Stimulated activated CD8-positive, alpha-beta memory T cell treated with anti-CD3 and anti-CD28 coated beads, Interleukin-7, amount 100 ng/mL, for 1 hour (primary cell): ENCODE data around the gene NFKBIA.
"Not testable (repeated sequence)": the region's sequence is repeated elsewhere in the genome, so short reads cannot be mapped to it uniquely, and the experiment has no call there.

Source experiments
- DNase-seq, 2 donors: peaks; one replicate each; pipeline ENCODE4 v3.0.0-alpha.2; 2020; ENCODE audit warnings: low read depth in 2 of 2

NFKBIA gene

DNA sequence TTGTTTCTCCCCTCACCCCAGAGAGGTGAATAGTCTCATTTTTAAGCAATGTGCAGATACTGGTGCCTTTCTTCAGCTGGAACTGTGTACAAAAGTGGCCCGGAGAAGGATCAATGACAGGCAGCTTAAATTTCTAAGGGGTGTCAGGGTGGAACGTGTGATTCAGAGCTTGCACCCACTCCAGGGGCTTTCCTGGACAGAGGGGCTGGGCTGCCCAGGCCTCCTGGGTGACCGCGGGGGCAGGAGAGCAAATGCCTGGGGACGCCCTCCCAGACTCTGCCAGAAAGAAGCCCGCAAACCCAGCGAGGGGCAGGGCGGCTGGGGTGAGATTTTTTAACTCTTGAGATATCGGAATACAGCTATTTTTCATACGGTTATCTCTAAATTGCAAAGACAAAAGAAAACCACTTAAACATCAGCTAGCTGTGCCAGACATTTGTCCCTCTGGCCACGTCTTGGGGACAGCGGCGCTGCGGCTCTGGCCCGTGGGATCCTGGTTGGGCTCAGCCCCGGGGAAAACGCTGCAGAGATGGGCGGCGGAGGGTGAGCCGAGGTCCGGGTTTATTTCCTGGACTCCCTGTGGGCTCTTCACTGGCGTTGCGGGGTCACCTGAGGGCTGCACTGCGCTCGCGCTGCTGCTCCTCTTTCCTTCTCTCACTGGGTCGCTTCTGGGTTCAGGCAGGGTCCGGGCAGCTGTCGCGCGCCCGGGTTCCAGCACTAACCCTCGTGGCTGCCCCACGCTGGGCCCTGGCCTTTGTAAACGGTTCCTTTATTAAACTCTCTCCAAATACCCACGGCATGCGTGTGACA is 35.8 kb downstream of the NFKBIA start:
- no peak for DNase-seq

DNA sequence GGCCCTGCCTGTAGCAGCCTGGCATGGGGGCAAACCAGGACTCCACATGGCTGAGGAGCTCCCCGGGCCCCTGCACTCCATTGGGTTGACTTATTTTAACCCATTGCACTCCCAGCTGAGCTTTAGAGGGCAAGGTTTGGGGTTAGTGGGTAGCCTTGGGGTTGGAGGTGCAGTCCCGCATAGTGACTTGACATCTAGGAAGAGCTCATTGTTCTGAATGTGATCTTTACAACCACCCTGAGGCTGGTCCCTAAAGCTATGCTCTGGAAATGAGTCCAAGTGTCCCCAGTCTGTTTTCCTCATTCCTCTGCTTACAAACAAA is 36.4 kb downstream of the NFKBIA start:
- DNase-seq, result no peak

DNA sequence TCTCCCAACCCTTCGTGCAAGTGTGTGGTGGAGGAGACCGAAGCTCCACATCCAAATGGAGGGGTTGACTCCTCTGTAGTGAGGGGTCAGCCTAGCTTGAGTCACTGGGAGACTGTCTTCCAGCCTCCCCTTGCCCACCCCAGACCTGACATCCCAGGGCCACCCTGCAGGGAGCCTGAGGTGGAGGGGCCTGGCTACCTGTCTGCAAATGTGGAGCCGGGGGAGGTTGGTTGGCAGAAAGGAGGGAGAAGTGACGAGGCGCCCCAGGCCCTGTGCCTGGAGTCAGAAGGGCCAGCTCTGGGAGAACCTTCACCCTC is 37.5 kb downstream of the NFKBIA start:
- DNase-seq, result no peak

DNA sequence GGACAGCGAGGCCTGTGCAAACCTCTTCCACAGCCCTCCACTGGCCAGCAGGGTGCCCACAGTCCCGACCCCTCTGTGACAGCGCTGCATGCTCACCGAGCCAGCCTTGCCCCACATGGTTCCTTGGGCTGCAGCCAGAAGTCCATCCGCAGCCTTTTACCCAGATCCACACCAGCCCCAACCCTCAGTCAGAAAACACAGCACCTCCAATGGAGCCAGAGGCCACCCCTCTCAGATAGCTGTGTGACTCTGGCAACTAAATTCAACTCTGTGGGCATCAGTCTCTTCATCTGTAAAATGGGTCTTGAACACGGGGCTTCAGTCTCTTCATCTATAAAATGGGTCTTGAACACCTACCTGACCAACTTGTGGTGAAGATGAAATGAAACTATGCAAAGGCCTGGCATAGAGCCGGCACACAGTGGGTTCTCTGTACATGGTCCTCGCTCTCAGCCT is 38.0 kb downstream of the NFKBIA start:
- no peak for DNase-seq

DNA sequence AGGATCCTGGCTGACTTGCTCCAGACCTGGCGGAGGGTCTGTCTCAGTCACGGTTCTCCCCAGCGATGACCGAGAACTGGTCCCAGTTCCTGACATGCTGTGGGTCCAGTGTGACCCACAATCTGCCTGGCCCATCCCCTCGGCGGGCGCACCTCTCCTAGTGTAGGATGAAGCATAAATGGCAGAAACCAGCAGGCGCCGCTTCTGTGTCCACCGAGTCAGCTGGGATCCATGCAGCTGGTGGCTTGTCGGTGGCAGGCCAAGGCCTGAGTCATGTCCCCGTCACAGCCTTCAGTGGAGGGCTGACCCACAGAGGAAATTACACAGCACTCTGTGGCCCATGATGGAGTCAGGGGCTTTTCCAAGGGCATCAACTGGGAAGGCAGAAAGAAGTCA is 38.5 kb downstream of the NFKBIA start:
- no peak for DNase-seq

DNA sequence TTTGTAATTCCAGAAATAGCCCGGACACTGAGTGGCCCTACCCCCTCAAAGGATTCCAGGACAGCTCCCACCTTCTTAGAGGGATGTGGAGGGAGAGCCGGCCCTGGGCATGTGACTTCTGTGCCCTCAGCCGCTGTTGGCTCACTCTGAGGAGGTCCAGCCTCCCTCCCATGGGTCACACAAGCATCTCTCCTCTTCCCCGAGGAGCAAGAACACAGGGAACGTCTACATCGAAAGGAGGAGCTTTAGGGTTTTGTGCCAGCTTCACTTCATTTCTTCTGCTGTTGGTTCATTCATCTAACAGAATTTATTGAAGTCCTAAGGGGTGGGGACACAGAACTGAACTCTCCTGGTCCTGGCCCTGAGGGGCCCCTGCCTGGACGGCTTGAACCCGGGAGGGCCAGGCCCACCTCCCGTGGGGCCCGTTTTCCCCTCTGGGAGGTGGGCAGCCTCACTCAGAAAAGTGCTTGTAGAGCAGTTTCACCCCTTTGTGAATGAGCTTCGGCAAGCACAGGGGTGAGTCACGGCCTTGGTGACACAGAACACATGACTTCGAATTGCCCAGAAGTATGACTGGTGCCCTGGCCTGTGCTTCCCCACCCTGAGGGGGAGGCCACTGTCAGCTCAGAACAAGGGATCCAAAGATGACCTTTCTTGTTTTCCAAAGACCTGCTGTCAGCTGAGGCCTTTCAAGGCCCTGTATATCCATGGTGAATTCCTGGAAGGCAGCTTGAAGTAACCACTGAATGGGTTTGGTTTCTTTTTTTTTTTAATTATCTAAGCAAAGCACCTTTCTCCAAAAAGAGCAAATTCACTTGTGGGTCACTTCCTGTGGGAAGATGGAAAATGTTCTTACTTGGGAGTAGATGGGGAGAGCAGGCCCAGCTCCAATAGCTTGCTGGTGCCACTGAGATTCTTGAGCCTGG is 39.2 kb downstream of the NFKBIA start:
- peak; percentile 19 to 32 for DNase-seq

DNA sequence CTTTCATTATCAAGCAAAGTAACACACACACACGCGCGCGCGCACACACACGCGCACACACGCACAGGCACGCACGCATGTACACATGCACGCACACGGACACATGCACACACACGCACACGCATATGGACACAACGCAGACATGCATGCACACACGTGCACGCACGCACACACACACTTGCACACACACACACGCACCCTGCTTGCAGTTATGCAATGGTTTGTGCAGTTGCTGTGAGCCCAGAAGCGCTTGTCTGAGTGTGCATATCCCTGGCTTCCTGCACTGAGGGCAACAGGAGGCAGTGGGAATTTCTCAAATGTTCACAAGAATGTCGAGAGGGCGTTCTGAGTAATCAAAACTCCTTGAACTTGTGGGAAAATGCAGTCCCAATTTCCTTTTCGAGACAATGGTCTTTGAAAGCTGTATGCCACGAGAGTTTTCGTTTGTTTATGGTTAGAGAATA is 41.6 kb downstream of the NFKBIA start:
- DNase-seq, result no peak

DNA sequence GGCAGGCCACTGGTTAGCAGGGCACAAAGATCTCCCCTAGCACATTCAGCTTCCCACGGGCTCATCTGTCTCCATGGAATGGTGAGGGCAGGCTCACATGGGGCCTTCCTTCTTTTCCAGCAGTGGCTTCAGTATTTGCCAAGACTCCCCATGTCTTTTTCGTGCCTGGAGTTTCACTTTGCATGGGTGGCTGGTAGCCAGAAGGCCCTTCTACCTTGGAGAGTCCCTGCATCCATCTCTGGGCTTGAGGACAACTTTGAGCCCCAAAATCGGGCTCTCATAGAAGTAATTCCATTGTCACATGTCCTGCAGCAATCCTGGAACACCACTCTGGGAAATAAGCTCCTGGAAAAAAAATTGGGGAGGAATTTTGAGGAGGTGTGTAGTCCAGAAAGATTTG is 42.1 kb downstream of the NFKBIA start:
- no peak for DNase-seq

DNA sequence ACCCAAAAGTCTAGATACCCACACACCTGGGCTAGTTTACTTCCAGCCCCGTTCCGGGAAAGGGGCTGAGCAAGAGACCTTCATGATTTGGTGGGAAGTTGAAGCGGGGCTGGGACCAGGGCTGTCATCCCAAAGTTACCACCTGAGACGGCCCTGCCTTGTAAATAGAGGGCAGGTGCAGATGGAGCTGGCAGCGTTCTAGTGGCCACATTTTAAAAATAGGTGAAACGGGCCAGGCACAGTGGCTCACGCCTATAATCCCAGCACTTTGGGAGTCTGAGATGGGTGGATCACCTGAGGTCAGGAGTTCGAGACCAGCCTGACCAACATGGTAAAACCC is 43.4 kb downstream of the NFKBIA start:
- DNase-seq, result no peak

DNA sequence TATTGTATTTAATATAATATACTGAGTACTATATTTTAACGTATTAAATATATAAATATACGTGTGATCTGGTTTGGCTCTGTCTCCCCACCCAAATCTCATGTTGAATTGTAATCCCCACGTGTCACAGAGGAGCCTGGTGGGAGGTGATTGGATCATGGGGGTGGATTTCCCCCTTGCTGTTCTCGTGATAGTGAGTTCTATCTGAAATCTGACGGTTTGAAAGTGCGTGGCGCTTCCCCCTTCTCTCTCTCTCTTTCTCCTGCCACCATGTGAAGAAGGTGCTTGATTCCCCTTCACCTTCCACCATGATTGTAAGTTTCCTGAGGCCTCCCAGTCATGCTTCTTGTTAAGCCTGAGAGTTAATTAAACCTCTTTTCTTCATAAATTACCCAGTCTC is 44.9 kb downstream of the NFKBIA start:
- not testable (repeated sequence) for DNase-seq

DNA sequence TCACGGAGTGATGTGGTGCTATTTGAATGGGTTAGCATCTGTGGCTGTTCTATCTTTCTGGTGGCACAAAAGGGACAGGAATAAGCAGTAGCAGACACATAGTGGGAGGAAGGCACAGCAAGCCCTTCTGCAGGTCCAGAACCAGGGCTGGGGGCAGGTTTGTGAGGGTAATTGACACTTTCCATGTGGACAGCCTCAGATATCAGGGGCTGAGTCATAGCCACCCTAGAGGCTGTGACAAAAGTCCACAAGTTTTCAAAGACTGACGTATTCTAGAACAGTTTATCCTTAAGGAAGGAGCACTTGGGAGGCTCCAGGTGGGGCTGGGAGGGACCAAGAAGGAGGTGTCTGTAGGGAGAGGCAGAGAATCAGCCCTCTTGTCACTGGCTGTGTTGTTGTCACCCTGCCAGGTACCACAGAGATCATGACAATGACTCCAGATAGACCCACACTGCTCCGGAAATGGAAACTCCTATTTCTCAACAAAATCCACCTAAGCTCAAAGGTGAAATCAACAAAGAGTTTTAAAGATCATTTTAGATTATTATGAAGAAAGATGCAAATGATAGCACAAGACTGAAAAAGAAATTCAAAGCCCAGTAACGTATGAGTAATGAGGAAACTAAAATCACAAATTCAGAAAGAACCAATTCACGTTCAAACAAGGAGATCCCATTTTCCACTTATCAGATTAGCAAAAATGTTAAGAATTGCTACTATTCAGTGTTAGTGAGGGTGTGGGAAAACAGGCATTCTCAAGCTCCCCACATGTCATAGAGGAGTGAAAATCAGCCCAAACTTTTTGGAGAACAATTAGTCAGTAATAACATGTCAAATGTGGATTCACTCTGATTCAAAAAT is 48.3 kb downstream of the NFKBIA start:
- DNase-seq, result no peak

DNA sequence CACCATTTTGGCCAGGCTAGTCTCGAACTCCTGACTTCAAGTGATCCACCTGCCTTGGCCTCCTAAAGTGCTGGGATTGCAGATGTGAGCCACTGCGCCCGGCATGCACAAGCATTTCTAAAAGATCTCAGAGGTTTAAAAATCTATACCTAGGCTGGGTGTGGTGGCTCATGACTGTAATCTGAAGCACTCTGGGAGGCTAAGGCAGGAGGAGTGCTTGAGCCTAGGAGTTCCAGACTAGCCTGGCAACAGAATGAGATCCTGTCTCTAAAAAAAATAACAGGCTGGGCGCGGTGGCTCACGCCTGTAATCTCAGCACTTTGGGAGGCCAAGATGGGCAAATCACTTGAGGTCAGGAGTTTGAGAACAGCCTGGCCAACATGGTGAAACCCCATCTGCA is 49.3 kb downstream of the NFKBIA start:
- not testable (repeated sequence) for DNase-seq

DNA sequence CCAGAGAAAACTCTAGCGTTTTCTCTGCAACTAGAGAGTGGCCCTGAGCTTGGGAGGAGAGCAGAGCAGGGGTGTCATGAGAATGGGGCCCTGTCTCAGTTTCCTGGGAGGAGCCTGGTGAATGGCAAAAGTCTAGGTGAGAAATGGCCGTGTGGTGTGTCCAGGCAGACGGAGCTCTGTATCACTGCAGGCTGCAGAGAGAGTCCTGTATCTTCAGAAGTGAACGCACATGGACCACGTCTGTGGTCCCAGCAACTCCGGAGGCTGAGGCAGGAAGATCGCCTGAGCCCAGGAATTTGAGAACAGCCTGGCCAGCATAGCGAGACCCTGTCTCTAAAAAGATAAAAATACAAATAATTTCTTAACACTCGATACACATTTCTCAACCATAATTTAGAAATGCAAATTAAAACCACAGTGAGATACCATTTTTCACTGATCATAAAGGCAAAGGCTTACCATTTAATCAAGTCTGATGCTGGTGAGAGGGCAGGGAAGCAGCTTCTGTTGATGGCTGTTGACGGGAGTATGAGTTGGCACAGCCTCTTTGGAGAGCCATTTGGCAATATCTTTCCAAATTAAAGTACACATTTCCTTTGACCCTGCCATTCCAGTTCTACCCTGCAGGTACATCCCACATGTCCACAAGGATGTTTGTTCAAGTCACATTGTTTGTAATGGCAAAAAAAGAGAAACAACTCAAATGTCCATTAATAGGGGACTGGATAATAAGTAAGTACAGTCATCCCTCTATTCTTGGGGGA is 51.0 kb downstream of the NFKBIA start:
- DNase-seq, result no peak

DNA sequence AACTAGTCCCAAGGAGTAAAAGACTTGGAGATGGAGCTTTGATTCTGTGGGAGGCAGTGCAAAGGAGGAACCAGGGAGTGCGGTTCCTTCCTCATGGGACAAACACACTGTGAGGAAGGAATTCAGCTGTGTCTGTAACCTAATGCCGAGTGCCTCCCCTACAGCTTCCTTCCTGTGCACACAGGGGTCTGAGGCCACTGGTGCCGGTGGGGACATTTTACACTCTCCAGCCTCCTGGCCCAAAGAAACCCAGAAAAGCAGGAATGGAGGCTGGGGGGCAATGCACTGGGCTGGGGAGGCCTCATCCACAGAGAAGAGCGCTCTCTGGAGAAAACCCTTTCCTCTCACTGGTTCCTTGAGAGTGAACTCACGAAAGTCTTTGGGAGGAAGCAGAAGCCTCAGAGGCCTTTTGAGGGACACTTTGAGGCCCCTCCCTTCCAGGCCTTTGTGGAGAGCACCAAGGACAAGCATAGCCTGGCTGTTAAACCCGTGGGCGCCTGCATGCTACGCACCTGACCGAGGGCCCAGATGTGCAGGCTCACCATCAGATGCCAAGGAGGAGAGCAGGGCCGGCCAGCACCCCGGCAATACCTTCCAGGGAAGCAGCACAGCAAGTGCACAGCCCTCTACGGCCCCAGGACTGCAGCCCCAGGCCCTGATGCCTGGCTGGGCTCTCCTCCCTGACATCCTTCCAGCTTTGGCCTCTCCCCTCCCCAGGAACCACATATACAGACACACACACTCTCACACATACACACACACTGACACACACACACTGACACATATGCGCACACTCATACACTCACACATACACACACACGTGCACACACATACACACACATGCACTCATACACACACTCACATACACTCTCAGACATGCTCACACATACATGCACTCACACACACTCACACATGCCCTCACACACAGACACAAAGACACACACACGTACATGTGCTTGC is 52.0 kb downstream of the NFKBIA start:
- no peak for DNase-seq

DNA sequence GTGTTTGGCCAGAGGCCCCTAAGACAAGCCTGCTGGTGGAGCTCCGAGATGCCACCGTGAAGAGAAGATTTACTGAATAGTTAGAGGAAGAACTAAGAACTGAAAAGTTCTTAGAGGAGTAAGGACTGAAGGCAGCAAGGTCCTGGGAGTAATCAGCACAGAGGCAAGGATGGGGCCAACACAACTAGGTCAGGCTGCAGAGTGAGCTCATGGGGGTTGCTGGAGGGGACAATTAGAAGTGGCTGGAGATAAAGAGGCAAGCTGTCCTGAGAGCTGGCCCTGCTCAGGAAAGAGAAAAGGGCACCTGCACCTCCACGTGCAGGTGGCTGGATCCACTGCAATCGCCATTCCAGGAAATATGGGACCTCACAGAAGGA is 52.7 kb downstream of the NFKBIA start:
- no peak for DNase-seq
